AG04450 (cell line): ENCODE measurements around the gene ZNF644. TPM values are rescaled to one million over a fixed set of nuclear protein-coding genes. Genes with fewer than 3 reads are reported as not detected.

Source experiments
- CTCF ChIA-PET: fragments of 300-600, 350-600 bp; formaldehyde crosslinking; extraction: SDS; loops from one replicate; lab custom pipeline; 2022; ENCODE audit warnings: antibody characterized with exemption, inconsistent platforms; lab: Charles Lee
- POLR2A ChIA-PET: fragments of 350-600 bp; formaldehyde crosslinking; extraction: SDS; loops from one replicate; lab custom pipeline; 2021; ENCODE audit warnings: antibody characterized with exemption, inconsistent platforms; lab: Yijun Ruan, JAX
- DNase-seq: peaks from one replicate; pipeline ENCODE4 v3.0.0-alpha.2; 2011; ENCODE audit warnings: low read depth, low spot score
- H3K27ac ChIP-seq: one replicate; pipeline ENCODE4 v1.5.1; 2012; ENCODE audit warnings: low read depth, low read length, control low read depth
- H3K27me3 ChIP-seq: one replicate; pipeline ENCODE4 v1.6.0; 2012; ENCODE audit warnings: low read length; ENCODE audit not compliant: control insufficient read depth, insufficient read depth
- H3K4me3 ChIP-seq: 2 replicates; pipeline ENCODE4 v1.5.1; 2011; ENCODE audit warnings: mild to moderate bottlenecking, low read depth, low read length, control low read depth
- H3K9me3 ChIP-seq: 2 replicates; pipeline ENCODE4 v1.5.1; 2012; ENCODE audit warnings: low read length; ENCODE audit not compliant: control insufficient read depth, insufficient read depth
- CTCF ChIP-seq: IDR thresholded peaks from 2 replicates; pipeline ENCODE4 v1.5.1; 2011; ENCODE audit warnings: low read depth, low read length, control low read depth, inconsistent platforms
- polyA plus RNA-seq: library from polyadenylated mRNA; depleted of rRNA; stranded (reverse); fragments of >200 nt; gene quantifications from 2 replicates; pipeline ENCODE4 v1.2.3, GENCODE V29; 2011

Gene ZNF644
- polyA plus RNA-seq, 1 experiment: 27.5 TPM

- Histone ChIP-seq H3K9me3 (no peaks in the 10 kb centered on the region), H3K27ac (no peak overlapping the region), H3K27me3 (no peaks in the 10 kb centered on the region), H3K4me3 (no peak overlapping the region)
- no peak for TF ChIP-seq CTCF
- POLR2A ChIA-PET: no interaction called here
- DNase-seq: no peak
- CTCF ChIA-PET: interaction anchor here (0.7 kb wide), 1 partner anchor 201 kb away, joined by 3 read pairs; no protein-coding TSS in a partner anchor
Measured at GRCh38 chr1:90922202-90922601, 99.6 kb downstream of the ZNF644 start.

GRCh38 chr1:90919900-90920299 lies 101.9 kb downstream of the ZNF644 start:
- Histone ChIP-seq H3K27ac (no peak overlapping the region), H3K27me3 (no peaks in the 10 kb centered on the region), H3K9me3 (no peaks in the 10 kb centered on the region), H3K4me3 (no peak overlapping the region)
- ChIA-PET POLR2A (no interaction called here), CTCF (interaction anchor here (0.9 to 1.0 kb wide), 2 partner anchors 9 to 68 kb away, joined by 3 to 4 read pairs; no protein-coding TSS in a partner anchor)
- DNase-seq: no peak
- TF ChIP-seq CTCF: no peak

GRCh38 chr1:90919190-90919719 lies 102.6 kb downstream of the ZNF644 start:
- POLR2A ChIA-PET: no interaction called here
- no peaks in the 10 kb centered on the region for H3K9me3 ChIP-seq
- no peaks in the 10 kb centered on the region for H3K27me3 ChIP-seq
- no peak overlapping the region for H3K4me3 ChIP-seq
- no peak for DNase-seq
- CTCF ChIA-PET: interaction anchor here (0.9 to 1.7 kb wide), 3 partner anchors 10 to 246 kb away, joined by 3 to 6 read pairs (median 4); no protein-coding TSS in a partner anchor
- H3K27ac ChIP-seq: no peak overlapping the region
- TF ChIP-seq CTCF: no peak

GRCh38 chr1:90911353-90911752 lies 110.5 kb downstream of the ZNF644 start:
- POLR2A ChIA-PET: no interaction called here
- no peak for TF ChIP-seq CTCF
- DNase-seq: no peak
- CTCF ChIA-PET: no interaction called here
- Histone ChIP-seq H3K27me3 (no peaks in the 10 kb centered on the region), H3K4me3 (no peak overlapping the region), H3K9me3 (no peaks in the 10 kb centered on the region), H3K27ac (no peak overlapping the region)

GRCh38 chr1:90902672-90903071 lies 119.2 kb downstream of the ZNF644 start:
- H3K27ac ChIP-seq: no peak overlapping the region
- ChIA-PET POLR2A (no interaction called here), CTCF (no interaction called here)
- no peak for DNase-seq
- H3K4me3 ChIP-seq: no peak overlapping the region
- no peak for TF ChIP-seq CTCF
- H3K27me3 ChIP-seq: no peaks in the 10 kb centered on the region
- H3K9me3 ChIP-seq: no peaks in the 10 kb centered on the region
